SK-N-SH treated with all-trans-retinoic acid at 6 μM for 48 hours (cell line): ENCODE measurements around the gene KRT15.

ENCODE experiments used
- ATAC-seq: fragments of 200-7000 bp; cut with Tn5 transposase; 3 replicates; pipeline ENCODE4 v1.9.1; 2020; ENCODE audit warnings: mild to moderate bottlenecking, moderate library complexity
- BACH2 ChIP-seq: fragments of 250-450 bp; sonication (Bioruptor Pico); IDR thresholded peaks from 2 replicates; pipeline ENCODE4 v1.9.0; 2021; ENCODE audit warnings: mild to moderate bottlenecking, borderline replicate concordance
- CREB5 ChIP-seq: fragments of 250-450 bp; sonication (Bioruptor Pico); IDR thresholded peaks from 2 replicates; pipeline ENCODE4 v1.5.1; 2020; ENCODE audit warnings: low read depth, mild to moderate bottlenecking, moderate library complexity
- CSDC2 ChIP-seq: fragments of 250-450 bp; sonication (Bioruptor Pico); IDR thresholded peaks from 2 replicates; pipeline ENCODE4 v1.5.0; 2020; ENCODE audit warnings: mild to moderate bottlenecking, moderate library complexity
- GLIS3 ChIP-seq: fragments of 250-450 bp; sonication (Bioruptor Pico); IDR thresholded peaks from 2 replicates; pipeline ENCODE4 v1.5.0; 2020; ENCODE audit warnings: mild to moderate bottlenecking, moderate library complexity
- ISL1 ChIP-seq: fragments of 250-450 bp; sonication (Bioruptor Pico); IDR thresholded peaks from 2 replicates; pipeline ENCODE4 v2.1.2; 2022; ENCODE audit warnings: mild to moderate bottlenecking, moderate library complexity
- OSR1 ChIP-seq: fragments of 250-450 bp; sonication (Bioruptor Pico); IDR thresholded peaks from 2 replicates; pipeline ENCODE4 v1.8.0; 2022; ENCODE audit warnings: moderate library complexity, mild to moderate bottlenecking, inconsistent platforms
- PATZ1 ChIP-seq: fragments of 250-450 bp; sonication (Bioruptor Pico); IDR thresholded peaks from 2 replicates; pipeline ENCODE4 v1.8.0; 2020; ENCODE audit warnings: mild to moderate bottlenecking, moderate library complexity, borderline replicate concordance
- PPARA ChIP-seq: fragments of 250-450 bp; sonication (Bioruptor Pico); IDR thresholded peaks from 2 replicates; pipeline ENCODE4 v1.5.0; 2020; ENCODE audit warnings: mild to moderate bottlenecking, borderline replicate concordance
- RARB ChIP-seq: fragments of 250-450 bp; sonication (Bioruptor Pico); IDR thresholded peaks from 2 replicates; pipeline ENCODE4 v1.8.0; 2021; ENCODE audit warnings: mild to moderate bottlenecking, moderate library complexity
- SNAI2 ChIP-seq: fragments of 250-450 bp; sonication (Bioruptor Pico); IDR thresholded peaks from 2 replicates; pipeline ENCODE4 v1.5.0; 2020; ENCODE audit warnings: mild to moderate bottlenecking, moderate library complexity
- TCF4 ChIP-seq: fragments of 250-450 bp; sonication (Bioruptor Pico); IDR thresholded peaks from 2 replicates; pipeline ENCODE4 v1.8.0; 2021; ENCODE audit warnings: mild to moderate bottlenecking, moderate library complexity, borderline replicate concordance
- TSHZ2 ChIP-seq: fragments of 250-450 bp; sonication (Bioruptor Pico); IDR thresholded peaks from 2 replicates; pipeline ENCODE4 v1.5.0; 2020; ENCODE audit warnings: mild to moderate bottlenecking, moderate library complexity
- ZC3H10 ChIP-seq: fragments of 250-450 bp; sonication (Bioruptor Pico); IDR thresholded peaks from 2 replicates; pipeline ENCODE4 v1.5.1; 2021; ENCODE audit warnings: mild to moderate bottlenecking, moderate library complexity
- ZFP30 ChIP-seq: fragments of 450-650 bp; formaldehyde crosslinking; IDR thresholded peaks from 2 replicates; pipeline ENCODE4 v1.5.0; 2022; ENCODE audit warnings: mild to moderate bottlenecking, moderate library complexity
- ZNF8 ChIP-seq: fragments of 450-650 bp; formaldehyde crosslinking; IDR thresholded peaks from 2 replicates; pipeline ENCODE4 v1.5.0; 2020; ENCODE audit warnings: mild to moderate bottlenecking, moderate library complexity

Gene KRT15

GRCh38 chr17:41505007-41505808 lies 13.5 kb downstream of the KRT15 start, which contains the start of gene KRT13 (continued):
- TF ChIP-seq CREB5 (CRISPR knock-in tag) (no peak), CSDC2 (no peak), GLIS3 (no peak), ZFP30 (CRISPR knock-in tag) (no peak), TCF4 (CRISPR knock-in tag) (no peak), TSHZ2 (no peak), SNAI2 (no peak)

GRCh38 chr17:41504246-41504977 lies 14.3 kb downstream of the KRT15 start:
- TF ChIP-seq CREB5 (CRISPR knock-in tag) (no peak), TSHZ2 (no peak), BACH2 (CRISPR knock-in tag) (no peak), ZC3H10 (no peak), RARB (CRISPR knock-in tag) (no peak), PPARA (CRISPR knock-in tag) (no peak), ISL1 (CRISPR knock-in tag) (no peak), TCF4 (CRISPR knock-in tag) (no peak), OSR1 (CRISPR knock-in tag) (no peak), CSDC2 (no peak), ZNF8 (CRISPR knock-in tag) (no peak)
- TF ChIP-seq, all 23 proteins: peak for 0
- ATAC-seq: no peak

- TF ChIP-seq PATZ1 (CRISPR knock-in tag): no peak
- no peak for ATAC-seq
Measured at GRCh38 chr17:41503202-41503601, 15.5 kb downstream of the KRT15 start.
